Germinal center (tissue), 1 donor: ENCODE results near the gene CNIH3.

ENCODE experiments used
- DNase-seq: peaks from one replicate; pipeline ENCODE4 v3.0.0; 2012; ENCODE audit warnings: mixed read lengths, low spot score

Gene CNIH3

DNA sequence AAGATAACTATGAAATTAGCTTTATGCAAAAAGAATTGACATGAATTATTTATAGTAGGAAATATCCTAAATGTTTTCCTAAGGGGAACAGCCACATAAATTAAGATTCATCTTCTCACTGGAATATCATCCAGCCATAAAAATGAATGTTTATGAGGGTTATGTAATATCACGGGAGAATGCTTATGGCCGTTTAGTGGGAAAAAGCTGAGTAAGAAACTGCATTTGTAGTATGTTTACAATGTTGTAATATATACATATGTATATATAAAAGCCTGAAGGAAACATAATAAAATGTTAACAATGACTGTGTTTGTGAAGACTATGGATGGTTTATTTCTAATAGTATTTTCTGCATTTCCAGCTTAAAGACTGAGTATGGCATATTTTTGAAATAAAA lies 161.1 kb downstream of the CNIH3 start:
- no peak for DNase-seq

DNA sequence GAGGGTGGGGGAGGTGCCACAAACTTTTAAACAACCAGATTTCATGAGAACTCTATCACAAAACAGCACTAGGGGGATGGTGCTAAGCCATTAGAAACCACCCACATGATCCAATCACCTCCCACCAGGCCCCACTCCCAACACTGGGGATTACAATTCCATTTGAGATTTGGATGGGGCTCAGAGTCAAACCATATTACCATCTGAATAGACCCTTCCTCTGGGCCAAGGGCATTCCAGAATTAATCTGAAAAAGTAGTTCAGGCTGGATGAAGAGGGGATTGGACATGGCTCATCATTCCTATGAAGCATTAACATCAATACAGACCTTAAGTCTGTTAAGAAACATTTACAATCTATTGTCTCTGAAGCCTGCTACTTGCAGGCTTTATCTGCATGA lies 163.4 kb downstream of the CNIH3 start:
- no peak for DNase-seq

DNA sequence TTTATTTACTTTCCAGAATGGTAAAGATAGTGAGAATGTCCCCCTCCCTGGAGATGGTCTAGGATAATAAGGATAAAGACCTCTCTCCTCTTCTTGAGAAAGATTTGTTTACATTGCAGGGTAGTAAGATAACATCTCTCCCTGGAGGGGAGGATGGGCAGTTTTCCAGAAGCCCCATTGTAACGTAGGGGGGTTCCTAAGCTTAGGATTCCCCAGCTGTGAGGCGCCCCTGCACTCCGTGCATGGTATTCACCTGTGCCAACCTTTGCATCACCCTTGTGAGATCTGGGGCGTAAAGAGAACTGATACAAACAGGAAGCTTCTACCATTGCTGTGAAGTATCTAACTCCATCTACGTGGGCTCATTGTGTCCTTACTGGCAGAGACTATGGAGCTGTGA lies 164.6 kb downstream of the CNIH3 start:
- DNase-seq: no peak

DNA sequence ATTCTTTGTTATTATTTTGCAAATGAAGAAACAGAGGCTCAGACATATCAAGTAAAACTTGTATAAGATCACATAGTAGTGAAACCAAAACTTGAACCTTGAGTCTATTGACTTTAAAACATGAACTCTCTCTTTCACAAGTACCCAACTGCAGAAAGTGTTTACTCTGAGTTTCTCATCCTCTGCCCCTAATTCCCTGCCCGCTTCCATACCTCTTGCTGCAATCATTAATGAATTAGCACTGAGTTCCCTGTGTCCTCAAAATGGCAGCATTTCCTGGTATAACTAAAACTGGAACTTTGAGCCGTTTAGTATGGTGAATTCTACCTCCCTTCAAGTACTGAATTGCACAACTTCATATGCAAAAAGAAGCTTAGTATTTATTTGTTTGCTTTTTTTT lies 165.7 kb downstream of the CNIH3 start:
- no peak for DNase-seq

DNA sequence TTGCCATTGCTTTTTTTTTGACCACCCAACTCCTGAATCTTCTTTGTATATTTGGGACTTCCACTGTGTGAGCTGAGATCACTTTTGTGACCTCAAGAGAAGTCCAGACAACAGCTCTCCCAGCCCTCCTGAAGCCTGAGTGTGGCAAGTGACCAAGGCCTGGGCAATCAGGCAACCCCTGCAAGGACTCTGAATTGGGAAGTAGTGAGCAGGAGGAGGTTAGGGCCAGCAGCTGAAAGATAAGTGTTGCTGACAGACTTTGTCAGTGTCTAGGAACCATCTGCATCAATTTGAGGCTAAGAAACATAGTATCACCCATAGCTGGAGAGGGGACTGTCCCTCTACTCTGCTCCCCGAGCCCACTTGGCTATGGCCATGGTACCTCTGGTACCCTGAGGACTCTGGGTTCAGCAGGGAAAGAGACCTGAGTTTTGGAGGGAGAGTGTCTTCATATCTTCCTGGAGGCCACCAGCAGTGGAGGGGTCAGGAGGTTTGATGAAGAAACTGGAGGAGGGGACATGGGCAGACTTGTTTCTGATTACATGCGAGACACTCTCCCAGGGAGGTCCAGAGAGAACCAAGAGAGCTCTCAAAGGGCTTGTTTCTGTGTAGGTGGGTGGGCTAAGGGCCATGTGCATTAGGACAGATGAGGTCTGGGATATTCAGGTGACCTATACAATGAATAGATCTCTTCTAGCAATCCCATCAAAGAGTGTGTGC lies 166.3 kb downstream of the CNIH3 start:
- no peak for DNase-seq

DNA sequence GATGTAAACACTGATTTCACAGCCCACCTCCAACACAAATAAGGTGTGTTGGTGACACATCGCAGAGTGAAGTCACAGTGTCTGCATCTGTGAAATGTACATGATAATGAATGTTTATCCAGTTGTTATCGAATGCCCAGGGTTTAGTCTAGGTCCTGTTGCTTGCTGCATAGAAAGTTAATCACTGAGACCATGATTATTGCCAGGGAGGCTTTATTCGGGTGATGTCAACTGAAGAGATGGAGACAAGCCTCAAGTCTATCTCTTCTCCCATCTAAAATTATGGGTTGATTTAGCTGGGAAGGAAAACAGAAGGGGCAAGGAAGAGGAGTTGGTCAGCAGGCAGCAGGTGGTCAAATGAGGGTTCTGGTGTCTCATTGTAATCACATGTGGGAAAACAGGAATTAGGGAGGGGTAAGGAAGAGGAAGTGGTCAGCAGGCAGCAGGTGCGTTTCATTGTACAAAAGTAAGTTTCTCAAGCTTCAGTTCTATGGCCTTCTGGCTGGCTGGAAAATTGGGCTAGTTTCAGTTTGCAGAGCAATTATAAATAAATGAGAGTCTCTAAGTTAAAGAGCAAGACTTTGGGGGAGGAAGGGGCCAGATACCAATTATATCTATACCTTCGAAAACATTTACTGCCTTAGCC lies 167.0 kb downstream of the CNIH3 start:
- DNase-seq: no peak

DNA sequence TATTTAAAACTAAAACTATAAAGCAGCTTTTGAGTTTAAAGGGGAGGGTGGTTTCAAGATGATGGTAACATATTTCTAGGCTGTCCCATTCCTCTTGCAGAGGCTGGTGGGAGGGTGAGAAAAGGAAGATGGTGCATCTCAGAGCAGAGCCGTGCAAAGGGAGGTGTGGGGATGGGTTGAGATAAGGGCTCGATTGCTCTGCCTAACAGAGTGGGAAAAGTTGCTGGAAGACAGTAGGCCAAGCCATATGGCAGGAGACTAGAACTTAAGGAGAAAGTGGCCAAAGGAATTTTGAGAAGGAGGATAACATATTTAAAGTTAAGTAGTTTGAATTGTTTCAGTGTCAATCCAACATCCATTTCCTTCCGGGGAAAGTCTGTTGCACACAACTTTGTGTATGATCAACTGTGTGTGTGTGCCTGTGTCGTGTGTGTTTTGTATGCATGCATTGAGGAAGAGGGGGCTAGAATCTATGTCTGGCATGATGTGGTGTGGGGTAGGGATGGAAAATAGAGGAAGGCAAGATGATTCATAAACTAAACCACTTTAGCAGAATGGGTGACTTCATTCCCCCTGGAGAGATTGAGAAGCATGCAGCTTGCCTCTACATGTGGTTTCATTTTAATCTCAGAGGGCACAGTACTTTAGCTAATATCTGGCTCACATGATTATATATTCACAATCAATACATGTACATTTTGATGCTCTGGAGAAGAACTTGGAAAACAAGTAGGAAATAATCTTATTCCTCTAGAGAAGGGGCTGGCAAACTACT lies 168.3 kb downstream of the CNIH3 start:
- DNase-seq: no peak

DNA sequence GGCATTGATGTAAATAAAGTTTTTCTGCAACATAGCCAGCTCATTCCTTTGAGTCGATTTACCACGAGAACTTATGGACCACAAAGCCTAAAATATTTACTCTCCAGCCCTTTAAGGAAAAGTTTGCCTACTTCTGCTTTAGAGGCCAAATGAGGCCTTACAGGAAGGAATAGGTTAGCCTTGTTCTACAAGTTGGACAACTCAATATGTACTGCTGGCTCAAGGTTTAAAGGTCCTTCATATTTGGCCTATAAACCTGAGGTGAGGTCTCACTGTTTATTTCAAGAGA lies 168.9 kb downstream of the CNIH3 start:
- DNase-seq: no peak

DNA sequence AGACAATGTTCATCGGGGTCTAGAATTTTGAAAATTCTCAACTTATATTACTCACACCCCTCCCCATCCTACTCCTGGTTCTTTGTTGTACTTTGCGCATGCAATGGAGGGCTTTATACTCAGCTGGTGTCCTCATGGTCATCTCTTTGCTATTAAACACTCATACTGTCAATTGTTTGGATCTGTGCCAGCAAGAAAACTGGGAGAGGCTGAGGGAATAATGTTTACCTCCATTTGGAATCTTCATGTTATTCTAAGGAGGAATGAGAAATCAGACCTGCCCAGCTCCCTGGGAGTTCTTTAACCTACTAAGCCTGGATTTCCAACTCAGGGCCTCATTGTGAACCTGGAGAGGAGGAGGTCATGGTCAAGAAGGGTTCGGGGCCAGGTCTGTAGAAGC lies 169.5 kb downstream of the CNIH3 start:
- DNase-seq: no peak

DNA sequence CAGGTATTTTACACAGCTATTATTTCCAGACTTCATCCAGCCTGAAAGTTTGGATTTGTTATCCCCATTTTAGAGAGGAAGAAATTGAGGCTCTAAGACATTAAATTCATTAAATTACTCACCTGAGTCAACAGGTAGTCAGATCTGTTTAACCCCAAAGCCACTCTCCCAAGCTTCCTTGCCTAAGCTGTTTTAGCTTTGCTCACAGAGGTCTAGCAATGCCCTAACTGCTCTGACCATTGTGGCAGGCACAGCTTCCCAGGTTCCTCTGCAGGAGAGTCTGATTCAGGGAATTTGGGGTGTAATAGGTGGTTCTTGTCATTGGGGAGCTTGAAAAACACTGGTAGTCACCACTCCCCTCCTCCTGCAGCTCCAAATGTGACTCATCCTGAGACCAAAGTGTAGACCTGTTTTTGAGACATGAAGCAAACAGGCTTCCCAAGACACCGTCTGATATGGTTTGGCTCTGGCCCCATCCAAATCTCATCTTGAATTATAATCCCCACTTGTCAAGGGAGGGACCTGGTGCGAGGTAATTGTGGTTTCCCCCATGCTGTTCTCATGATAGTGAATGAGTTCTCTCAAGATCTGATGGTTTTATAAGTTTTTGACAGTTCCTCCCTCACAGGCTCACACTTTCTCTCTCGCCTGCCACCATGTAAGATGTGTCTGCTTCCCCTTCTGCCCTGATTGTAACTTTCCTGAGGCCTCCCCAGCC lies 170.6 kb downstream of the CNIH3 start:
- no peak for DNase-seq

DNA sequence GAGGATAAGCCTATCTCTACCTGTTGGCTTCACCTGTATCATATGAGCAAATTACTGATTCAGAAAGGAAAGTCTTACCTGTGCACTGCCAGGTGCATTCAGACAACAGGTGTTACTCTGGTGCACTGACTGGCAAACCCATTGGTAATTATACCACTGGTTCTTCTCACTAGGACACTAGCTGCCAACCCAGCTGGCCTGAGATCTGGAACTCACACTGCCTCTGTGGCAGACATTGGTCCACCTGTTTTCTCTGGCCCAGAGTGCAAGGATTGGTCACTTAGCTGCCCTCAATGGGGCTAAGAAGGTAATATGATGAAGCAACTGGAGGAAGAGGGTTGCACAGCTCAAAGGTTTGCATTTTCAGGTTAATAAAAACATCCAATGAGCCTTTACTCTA lies 173.2 kb downstream of the CNIH3 start:
- DNase-seq: no peak
